Trophoblast cell (in vitro differentiated cells and primary cell): ENCODE measurements around the gene MIB2.

Source experiments
- DNase-seq, 2 donors: peaks; one replicate each; pipeline ENCODE4 v3.0.0-alpha.2; 2016
- H2AFZ ChIP-seq: 2 replicates; pipeline ENCODE4 v1.6.1; 2013; ENCODE audit warnings: low read length, moderate library complexity, mild to moderate bottlenecking; ENCODE audit not compliant: insufficient read depth, poor library complexity
- H2AK5ac ChIP-seq: 2 replicates; pipeline ENCODE4 v1.6.1; 2013; ENCODE audit warnings: mild to moderate bottlenecking, low read length
- H2BK120ac ChIP-seq: 2 replicates; pipeline ENCODE4 v1.6.1; 2013; ENCODE audit warnings: low read length, mild to moderate bottlenecking, moderate library complexity; ENCODE audit not compliant: insufficient read depth, poor library complexity
- H2BK12ac ChIP-seq: 2 replicates; pipeline ENCODE4 v1.6.1; 2013; ENCODE audit warnings: mild to moderate bottlenecking, low read length, moderate library complexity
- H2BK5ac ChIP-seq: 2 replicates; pipeline ENCODE4 v1.6.1; 2013; ENCODE audit warnings: low read length, low read depth, moderate library complexity, mild to moderate bottlenecking; ENCODE audit not compliant: poor library complexity
- H3K14ac ChIP-seq: 2 replicates; pipeline ENCODE4 v1.6.1; 2013; ENCODE audit warnings: mild to moderate bottlenecking, low read length
- H3K18ac ChIP-seq: 2 replicates; pipeline ENCODE4 v1.6.1; 2013; ENCODE audit warnings: mild to moderate bottlenecking, low read length
- H3K23ac ChIP-seq: 2 replicates; pipeline ENCODE4 v1.6.1; 2013; ENCODE audit warnings: low read length
- H3K27ac ChIP-seq: 2 replicates; pipeline ENCODE4 v1.5.1; 2013; ENCODE audit warnings: low read depth, mild to moderate bottlenecking, inconsistent platforms, low read length, moderate library complexity
- H3K27me3 ChIP-seq: 2 replicates; pipeline ENCODE4 v1.6.1; 2013; ENCODE audit warnings: inconsistent platforms, mild to moderate bottlenecking, low read length, moderate library complexity; ENCODE audit not compliant: insufficient read depth
- H3K36me3 ChIP-seq, 2 experiments: 1 replicate in 1 of 2; 2 replicates in 1 of 2; pipeline ENCODE4 v1.6.1; 2013; ENCODE audit warnings: low read length in 2 of 2, mild to moderate bottlenecking in 2 of 2, moderate library complexity in 1 of 2; ENCODE audit not compliant: insufficient read depth in 2 of 2, control insufficient read depth in 1 of 2
- H3K4ac ChIP-seq: 2 replicates; pipeline ENCODE4 v1.6.1; 2013; ENCODE audit warnings: low read depth, mild to moderate bottlenecking, low read length, moderate library complexity
- H3K4me1 ChIP-seq, 2 experiments: 1 replicate in 1 of 2; 2 replicates in 1 of 2; pipeline ENCODE4 v1.6.1; 2013; ENCODE audit warnings: low read length in 2 of 2, mild to moderate bottlenecking in 2 of 2, moderate library complexity in 1 of 2; ENCODE audit not compliant: insufficient read depth in 2 of 2, control insufficient read depth in 1 of 2
- H3K4me2 ChIP-seq: 2 replicates; pipeline ENCODE4 v1.6.1; 2013; ENCODE audit warnings: inconsistent platforms, mild to moderate bottlenecking, low read length, moderate library complexity
- H3K4me3 ChIP-seq: 2 replicates; pipeline ENCODE4 v1.5.1; 2013; ENCODE audit warnings: mild to moderate bottlenecking, low read depth, low read length, inconsistent platforms
- H3K79me1 ChIP-seq: one replicate; pipeline ENCODE4 v1.6.1; 2013; ENCODE audit warnings: low read length
- H3K79me2 ChIP-seq: 2 replicates; pipeline ENCODE4 v1.6.1; 2013; ENCODE audit warnings: low read length, mild to moderate bottlenecking; ENCODE audit not compliant: control insufficient read depth, insufficient read depth, poor library complexity
- H3K9ac ChIP-seq: 2 replicates; pipeline ENCODE4 v1.6.1; 2013; ENCODE audit warnings: mild to moderate bottlenecking, low read length
- H3K9me3 ChIP-seq: 2 replicates; pipeline ENCODE4 v1.6.1; 2013; ENCODE audit warnings: low read depth, mild to moderate bottlenecking, control low read depth, inconsistent platforms, low read length; ENCODE audit not compliant: insufficient read depth
- H4K12ac ChIP-seq: 2 replicates; pipeline ENCODE4 v1.6.1; 2013; ENCODE audit warnings: low read depth, mild to moderate bottlenecking, low read length, moderate library complexity
- H4K8ac ChIP-seq: 2 replicates; pipeline ENCODE4 v1.6.1; 2013; ENCODE audit warnings: low read depth, mild to moderate bottlenecking, low read length, moderate library complexity
- H4K91ac ChIP-seq: one replicate; pipeline ENCODE4 v1.6.1; 2013; ENCODE audit warnings: low read depth, mild to moderate bottlenecking, low read length, moderate library complexity
- WGBS: extraction: QIAGEN DNeasy Blood & Tissue Kit; methylation state at CpG from one replicate; pipeline ENCODE4 v1.1.7; 2013; ENCODE audit warnings: missing lambda C conversion rate; ENCODE audit not compliant: insufficient read length, insufficient coverage; ENCODE audit errors: extremely low coverage; 5-methylcytosine and 5-hydroxymethylcytosine counted together

The MIB2 gene

DNA sequence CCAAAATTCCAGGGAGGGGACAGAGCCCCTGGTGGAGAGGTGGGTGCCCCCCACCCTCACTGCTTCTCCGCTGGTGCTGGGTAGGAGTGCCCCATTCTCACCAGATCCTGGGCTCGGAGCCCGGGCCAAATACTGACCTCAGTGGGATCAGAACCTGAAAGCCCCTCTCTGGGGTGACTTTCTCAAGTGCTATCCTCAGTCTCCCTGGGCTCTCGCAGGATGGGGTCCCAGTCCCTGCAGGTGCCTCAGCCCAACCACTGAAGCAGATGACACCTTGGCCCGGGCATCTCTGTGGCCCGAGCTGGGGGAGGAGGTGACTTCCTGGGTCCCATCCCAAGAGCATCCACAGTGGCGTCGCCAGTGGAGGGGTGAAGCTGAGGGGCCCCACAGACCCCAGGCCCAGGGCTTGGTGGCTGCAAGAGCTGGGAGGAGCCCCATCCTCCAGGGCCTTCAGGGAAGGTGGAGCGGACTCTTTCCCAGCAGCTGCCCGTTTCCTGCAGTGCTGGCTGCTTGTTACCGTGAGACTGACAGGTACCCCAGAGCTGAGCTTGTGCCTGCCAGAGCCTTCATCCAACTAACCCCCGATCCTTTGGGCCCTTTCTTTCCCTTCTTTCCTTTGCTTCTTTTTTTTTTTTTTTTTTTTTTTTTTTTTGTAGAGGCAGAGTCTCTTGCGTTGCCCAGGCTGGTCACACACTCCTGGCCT, 11.5 kb upstream of the MIB2 start:
- H2AFZ ChIP-seq, result no peak overlapping the region
- H3K4ac ChIP-seq, result no peak overlapping the region
- no peak overlapping the region for H3K27ac ChIP-seq
- H3K9ac ChIP-seq, result no peak overlapping the region
- H3K18ac ChIP-seq, result no peak overlapping the region
- no peak overlapping the region for H2AK5ac ChIP-seq
- no peak overlapping the region for H2BK120ac ChIP-seq
- H3K27me3 ChIP-seq, result peaks cover 22% of the 10 kb centered on the region
- H3K79me2 ChIP-seq, result no peaks in the 10 kb centered on the region
- H3K4me1 ChIP-seq, result peaks cover 9% of the 10 kb centered on the region in 2 experiments
- H3K36me3 ChIP-seq, result no peaks in the 10 kb centered on the region
- DNase-seq, result no peak
- H3K9me3 ChIP-seq, result peaks cover 11% of the 10 kb centered on the region
- no peak overlapping the region for H3K4me2 ChIP-seq
- H3K14ac ChIP-seq, result no peak overlapping the region
- no peak overlapping the region for H2BK5ac ChIP-seq
- no peak overlapping the region for H4K8ac ChIP-seq
- no peak overlapping the region for H4K91ac ChIP-seq
- no peak overlapping the region for H2BK12ac ChIP-seq
- no peak overlapping the region for H4K12ac ChIP-seq
- H3K4me3 ChIP-seq, result no peak overlapping the region
- no peak overlapping the region for H3K23ac ChIP-seq
- H3K79me1 ChIP-seq, result no peaks in the 10 kb centered on the region
- WGBS, result no CpG with 5 or more reads among the region's 13 CpGs

DNA sequence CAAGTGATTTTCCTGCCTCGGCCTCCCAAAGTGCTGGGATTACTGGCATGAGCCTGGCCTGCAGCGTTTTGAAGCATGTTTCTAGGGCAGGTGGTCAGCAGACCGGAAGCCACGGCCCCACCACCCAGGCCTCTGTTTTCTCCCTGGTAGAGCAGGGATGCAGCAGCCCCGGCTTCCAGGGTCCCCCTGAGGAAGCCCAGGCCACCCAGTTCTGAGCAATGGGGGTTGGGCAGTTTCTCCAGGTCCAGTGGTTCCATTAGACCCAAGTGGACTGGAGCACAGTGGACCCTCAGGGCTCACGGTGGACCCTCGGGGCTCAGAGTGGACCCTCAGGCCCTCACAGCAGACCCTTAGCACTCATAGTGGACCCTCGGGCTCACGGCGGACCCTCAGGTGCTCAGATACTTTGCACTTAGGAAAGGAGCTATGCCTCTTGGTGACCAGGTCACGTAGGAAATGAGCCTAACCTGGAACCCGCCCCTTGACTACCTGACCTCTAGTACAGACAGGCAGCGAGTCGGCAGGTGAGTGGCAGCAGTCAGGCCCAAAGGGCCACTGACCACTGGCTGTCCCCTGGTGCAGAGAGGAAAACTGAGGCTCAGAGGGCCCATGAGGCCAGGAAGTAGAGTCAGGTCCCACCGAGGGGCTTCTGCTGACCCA, 10.8 kb upstream of the MIB2 start:
- Histone ChIP-seq H3K4me3 (no peak overlapping the region), H3K4ac (no peak overlapping the region), H3K27me3 (peaks cover 15% of the 10 kb centered on the region), H4K8ac (no peak overlapping the region), H3K9ac (no peak overlapping the region), H4K12ac (no peak overlapping the region), H2BK120ac (no peak overlapping the region), H3K4me1 (peaks cover 5 to 6% of the 10 kb centered on the region in 2 experiments), H3K79me1 (no peaks in the 10 kb centered on the region), H2AK5ac (no peak overlapping the region), H2BK5ac (no peak overlapping the region), H2AFZ (no peak overlapping the region), H2BK12ac (no peak overlapping the region), H3K9me3 (peaks cover 7% of the 10 kb centered on the region), H4K91ac (no peak overlapping the region), H3K79me2 (no peaks in the 10 kb centered on the region), H3K36me3 (no peaks in the 10 kb centered on the region), H3K14ac (no peak overlapping the region), H3K18ac (no peak overlapping the region), H3K4me2 (no peak overlapping the region), H3K23ac (no peak overlapping the region), H3K27ac (no peak overlapping the region)
- no CpG with 5 or more reads among the region's 15 CpGs for WGBS
- no peak for DNase-seq

DNA sequence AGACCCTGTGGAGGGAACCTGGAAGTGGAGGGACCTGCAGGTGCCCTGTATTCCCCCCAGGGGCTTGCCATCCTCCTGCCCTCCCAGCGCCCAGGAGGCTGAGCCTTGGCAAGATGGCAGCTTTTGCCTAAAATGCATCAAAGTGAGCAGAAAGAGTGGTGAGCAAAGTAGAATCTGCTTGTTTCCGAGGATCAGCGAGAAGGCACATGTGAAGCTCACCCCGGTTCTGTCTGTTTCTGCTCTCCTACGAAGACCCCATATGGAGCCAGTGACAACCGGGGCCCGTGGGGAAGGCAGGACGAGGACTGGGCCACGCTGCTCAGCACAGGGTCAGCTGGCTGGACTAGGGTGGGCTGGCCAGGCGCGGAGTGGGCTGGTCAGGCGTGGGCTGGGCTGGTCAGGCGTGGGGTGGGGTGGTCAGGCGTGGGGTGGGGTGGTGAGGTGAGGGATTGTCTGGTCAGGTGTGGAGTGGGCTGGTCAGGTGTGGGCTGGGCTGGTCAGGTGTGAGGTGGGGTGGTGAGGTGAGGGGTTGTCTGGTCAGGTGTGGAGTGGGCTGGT, 10.2 kb upstream of the MIB2 start:
- no peak overlapping the region for H3K14ac ChIP-seq
- no peak overlapping the region for H3K18ac ChIP-seq
- H3K4me1 ChIP-seq, result peaks cover 4 to 5% of the 10 kb centered on the region in 2 experiments
- H3K23ac ChIP-seq, result no peak overlapping the region
- H3K4me2 ChIP-seq, result no peak overlapping the region
- H3K9ac ChIP-seq, result no peak overlapping the region
- H3K79me2 ChIP-seq, result no peaks in the 10 kb centered on the region
- H3K36me3 ChIP-seq, result no peaks in the 10 kb centered on the region
- no peak overlapping the region for H2BK12ac ChIP-seq
- no peak overlapping the region for H4K8ac ChIP-seq
- no CpG with 5 or more reads among the region's 14 CpGs for WGBS
- H3K79me1 ChIP-seq, result no peaks in the 10 kb centered on the region
- DNase-seq, result no peak
- H3K9me3 ChIP-seq, result peaks cover 7% of the 10 kb centered on the region
- H2BK120ac ChIP-seq, result no peak overlapping the region
- H2BK5ac ChIP-seq, result no peak overlapping the region
- H3K4me3 ChIP-seq, result no peak overlapping the region
- H4K12ac ChIP-seq, result no peak overlapping the region
- H2AK5ac ChIP-seq, result no peak overlapping the region
- no peak overlapping the region for H3K4ac ChIP-seq
- peaks cover 13% of the 10 kb centered on the region for H3K27me3 ChIP-seq
- H2AFZ ChIP-seq, result no peak overlapping the region
- no peak overlapping the region for H3K27ac ChIP-seq
- H4K91ac ChIP-seq, result no peak overlapping the region

DNA sequence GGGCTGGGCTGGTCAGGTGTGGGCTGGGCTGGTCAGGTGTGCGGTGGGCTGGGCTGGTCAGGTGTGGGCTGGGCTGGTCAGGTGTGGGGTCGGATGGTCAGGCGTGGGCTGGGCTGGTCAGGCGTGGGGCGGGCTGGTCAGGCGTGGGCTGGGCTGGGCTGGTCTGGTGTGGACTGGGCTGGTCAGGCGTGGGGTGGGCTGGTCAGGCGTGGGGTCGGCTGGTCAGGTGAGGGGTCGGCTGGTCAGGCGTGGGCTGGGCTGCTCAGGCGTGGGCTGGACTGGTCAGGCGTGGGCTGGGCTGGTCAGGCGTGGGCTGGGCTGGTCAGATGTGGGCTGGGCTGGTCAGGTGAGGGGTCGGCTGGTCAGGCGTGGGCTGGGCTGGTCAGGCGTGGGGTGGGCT, 9.6 kb upstream of the MIB2 start:
- H3K4me3 ChIP-seq, result no peak overlapping the region
- no peak overlapping the region for H4K12ac ChIP-seq
- H2BK120ac ChIP-seq, result no peak overlapping the region
- no peaks in the 10 kb centered on the region for H3K4me1 ChIP-seq
- H3K23ac ChIP-seq, result no peak overlapping the region
- H2AFZ ChIP-seq, result no peak overlapping the region
- H3K79me2 ChIP-seq, result no peaks in the 10 kb centered on the region
- no peak overlapping the region for H3K18ac ChIP-seq
- H4K8ac ChIP-seq, result no peak overlapping the region
- no peak overlapping the region for H2AK5ac ChIP-seq
- H3K79me1 ChIP-seq, result no peaks in the 10 kb centered on the region
- no peak overlapping the region for H3K4ac ChIP-seq
- no peak overlapping the region for H4K91ac ChIP-seq
- no peak for DNase-seq
- no peak overlapping the region for H2BK5ac ChIP-seq
- H3K27ac ChIP-seq, result no peak overlapping the region
- H3K14ac ChIP-seq, result no peak overlapping the region
- WGBS, result no CpG with 5 or more reads among the region's 17 CpGs
- no peak overlapping the region for H3K9ac ChIP-seq
- H2BK12ac ChIP-seq, result no peak overlapping the region
- no peaks in the 10 kb centered on the region for H3K36me3 ChIP-seq
- H3K9me3 ChIP-seq, result peaks cover 4% of the 10 kb centered on the region
- H3K4me2 ChIP-seq, result no peak overlapping the region
- H3K27me3 ChIP-seq, result peaks cover 7% of the 10 kb centered on the region
